Left lung (tissue), 10 donors: Measurements from ENCODE around the gene IRGQ. TPM values are rescaled to one million over a fixed set of nuclear protein-coding genes. Genes with fewer than 3 reads are reported as not detected.

ENCODE experiments used
- ATAC-seq: fragments of 200-7000 bp; cut with Tn5 transposase; one replicate; pipeline ENCODE4 v1.9.1; 2020; ENCODE audit warnings: moderate library complexity
- DNase-seq, 4 donors: peaks; one replicate each; pipeline ENCODE4 v3.0.0-alpha.2; 2013 to 2020
- H3K27ac ChIP-seq, 2 donors: fragments of 200-600 bp; sonication (generic) in 1 of 2; one replicate each; pipeline versions ENCODE4 v1.5.0 to v1.8.0; 2020 to 2021
- H3K27me3 ChIP-seq, 2 donors: fragments of 200-600 bp; sonication (generic) in 1 of 2; one replicate each; pipeline versions ENCODE4 v1.5.0 to v1.8.0; 2020 to 2021
- H3K36me3 ChIP-seq, 2 donors: fragments of 200-600 bp; sonication (generic) in 1 of 2; one replicate each; pipeline versions ENCODE4 v1.5.0 to v1.8.0; 2020 to 2021
- H3K4me1 ChIP-seq, 2 donors: fragments of 200-600 bp; one replicate each; pipeline ENCODE4 v1.8.0; 2021
- H3K4me3 ChIP-seq, 2 donors: fragments of 200-600 bp; sonication (generic) in 1 of 2; one replicate each; pipeline versions ENCODE4 v1.5.0 to v1.8.0; 2020 to 2021; ENCODE audit warnings: mild to moderate bottlenecking in 1 of 2
- H3K9me3 ChIP-seq, 2 donors: fragments of 200-600 bp; sonication (generic) in 1 of 2; one replicate each; pipeline versions ENCODE4 v1.5.0 to v1.8.0; 2020 to 2021
- CTCF ChIP-seq, 2 donors: fragments of 200-600 bp; sonication (generic) in 1 of 2; IDR thresholded peaks; one replicate each; pipeline versions ENCODE4 v1.5.0 to v1.8.0; 2021; ENCODE audit warnings: antibody characterized with exemption in 2 of 2
- intact Hi-C, 2 donors: fragments of 100-400 bp; cut with DNase I; formaldehyde crosslinking; loops; one replicate each; pipeline versions ENCODE4 v1.11.2 to v1.14.2; 2022
- polyA plus RNA-seq, 6 donors: library from polyadenylated mRNA; unstranded; fragments of 120-200 nt; gene quantifications; one replicate each; pipeline ENCODE4 v1.2.1, GENCODE V29; 2013; ENCODE audit not compliant: insufficient read length in 6 of 6
- total RNA-seq, 2 donors: library from RNA; stranded (reverse); fragmentation: NEBNext Ultra II Directional; extraction: Animal tissue kit (Norgen Biotek cat#: 25700); gene quantifications; one replicate each; pipeline ENCODE4 v1.2.1, GENCODE V29; 2021
- donor health status: DM: no; HTN: yes; CAD: no.
- donor health status: DM: no; HTN: no; CAD: no.

IRGQ gene
- total and polyA plus RNA-seq, 8 donors, result 15.1 to 27.6 (median 17.7) TPM

- no peak overlapping the region for H3K27ac ChIP-seq
- H3K4me1 ChIP-seq, result no peaks in the 10 kb centered on the region
- H3K27me3 ChIP-seq, result peaks cover 0 to 43% of the 10 kb centered on the region in 2 donors
- DNase-seq (no peak), ATAC-seq (no peak)
- no peaks in the 10 kb centered on the region for H3K9me3 ChIP-seq
- H3K36me3 ChIP-seq, result no peaks in the 10 kb centered on the region
- intact Hi-C loops, result no loop called here
- TF ChIP-seq CTCF (IDR thresholded peaks at IDR 0.05), result no peak
- H3K4me3 ChIP-seq, result no peak overlapping the region
Measured at GRCh38 chr19:43634068-43634467, 38.1 kb upstream of the IRGQ start.

DNA sequence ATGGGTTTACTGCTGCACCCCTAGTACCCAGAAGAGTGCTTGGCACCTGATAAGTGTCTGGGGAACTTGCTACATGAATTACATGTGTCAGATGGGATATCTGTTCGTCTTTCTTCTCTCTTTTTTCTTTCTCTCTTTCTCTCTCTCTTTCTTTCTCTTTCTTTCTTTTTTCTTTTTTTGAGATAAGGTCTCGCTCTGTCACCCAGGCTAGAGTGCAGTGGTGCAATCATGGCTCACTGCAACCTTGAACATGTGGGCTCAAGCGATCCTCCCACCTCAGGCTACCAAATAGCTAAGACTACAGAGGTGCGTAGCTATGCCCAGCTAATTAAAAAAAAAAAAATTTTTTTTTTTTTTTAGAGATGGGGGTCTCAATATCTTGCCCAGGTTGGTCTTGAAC is 37.6 kb upstream of the IRGQ start:
- H3K4me1 ChIP-seq, result no peaks in the 10 kb centered on the region
- TF ChIP-seq CTCF (IDR thresholded peaks at IDR 0.05), result no peak
- no peak for ATAC-seq

DNA sequence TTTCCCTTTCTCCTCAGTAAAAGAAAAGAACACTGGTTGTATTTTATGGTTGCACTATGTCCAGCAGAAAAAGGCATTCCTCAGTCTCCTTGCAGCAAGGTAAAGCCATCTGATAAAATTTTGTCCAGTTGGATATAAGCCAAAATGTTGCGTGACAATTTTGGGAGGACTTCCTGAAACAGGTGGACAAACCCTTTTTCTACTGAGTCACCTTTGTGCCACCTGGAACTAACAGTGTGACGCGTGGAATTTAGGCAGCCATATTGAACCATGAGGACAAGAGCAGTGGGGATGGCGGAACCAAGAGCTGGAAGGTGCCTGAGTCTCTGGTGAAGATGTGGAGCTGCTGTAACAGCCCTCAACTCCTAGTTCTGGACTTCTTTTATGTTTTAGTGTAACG is 35.6 kb upstream of the IRGQ start:
- H3K9me3 ChIP-seq, result no peaks in the 10 kb centered on the region
- no peak overlapping the region for H3K27ac ChIP-seq
- ATAC-seq (no peak), DNase-seq (no peak)
- H3K4me1 ChIP-seq, result no peaks in the 10 kb centered on the region
- H3K27me3 ChIP-seq, result peaks cover 0 to 35% of the 10 kb centered on the region in 2 donors
- no peak overlapping the region for H3K4me3 ChIP-seq
- TF ChIP-seq CTCF (IDR thresholded peaks at IDR 0.05), result no peak
- intact Hi-C loops, result no loop called here
- H3K36me3 ChIP-seq, result no peaks in the 10 kb centered on the region

More for the DNA sequence above, 37.6 kb upstream of the IRGQ start:
- H3K27me3 ChIP-seq, result peaks cover 0 to 38% of the 10 kb centered on the region in 2 donors
- no peak overlapping the region for H3K4me3 ChIP-seq
- no peaks in the 10 kb centered on the region for H3K9me3 ChIP-seq
- DNase-seq, result no peak
- intact Hi-C loops, result no loop called here
- no peaks in the 10 kb centered on the region for H3K36me3 ChIP-seq
- no peak overlapping the region for H3K27ac ChIP-seq

DNA sequence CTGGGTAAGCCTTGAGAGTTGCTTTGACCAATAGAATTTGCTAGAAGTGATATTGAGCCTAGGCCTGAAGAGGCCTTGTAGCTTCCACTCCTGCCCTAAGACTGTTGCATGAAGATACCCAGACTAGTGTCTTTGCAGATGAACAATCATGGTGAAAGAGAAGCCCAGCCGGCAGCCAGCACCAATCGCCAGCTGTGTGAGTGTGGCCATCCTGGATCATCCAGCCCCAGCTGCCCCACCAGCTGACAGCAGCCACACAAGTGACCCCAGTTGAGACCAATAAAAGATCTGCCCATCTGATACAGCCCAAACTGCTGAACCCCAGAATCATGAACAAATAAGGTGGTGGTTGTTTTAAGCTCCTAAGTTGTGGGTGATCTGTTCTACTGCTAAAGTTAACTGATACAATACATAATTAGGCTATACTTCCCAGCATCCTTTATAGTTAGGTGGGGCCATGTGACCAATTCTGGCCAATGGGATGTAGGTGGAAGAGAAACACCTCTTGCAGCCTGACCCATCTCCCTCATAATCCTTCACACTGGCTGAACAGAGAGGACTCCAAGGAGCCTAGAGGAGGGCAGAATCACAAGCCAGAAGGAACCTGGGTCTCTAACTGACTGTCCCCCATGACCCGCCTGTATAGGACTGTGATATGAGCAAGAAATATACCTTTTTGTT is 32.9 kb upstream of the IRGQ start:
- H3K4me1 ChIP-seq, result no peaks in the 10 kb centered on the region
- no peak for ATAC-seq
- intact Hi-C loops, result no loop called here
- H3K4me3 ChIP-seq, result no peak overlapping the region
- H3K9me3 ChIP-seq, result no peaks in the 10 kb centered on the region
- no peak for DNase-seq
- no peak for TF ChIP-seq CTCF (IDR thresholded peaks at IDR 0.05)
- H3K27ac ChIP-seq, result no peak overlapping the region
- no peaks in the 10 kb centered on the region for H3K36me3 ChIP-seq
- peaks cover 0 to 25% of the 10 kb centered on the region in 2 donors for H3K27me3 ChIP-seq

DNA sequence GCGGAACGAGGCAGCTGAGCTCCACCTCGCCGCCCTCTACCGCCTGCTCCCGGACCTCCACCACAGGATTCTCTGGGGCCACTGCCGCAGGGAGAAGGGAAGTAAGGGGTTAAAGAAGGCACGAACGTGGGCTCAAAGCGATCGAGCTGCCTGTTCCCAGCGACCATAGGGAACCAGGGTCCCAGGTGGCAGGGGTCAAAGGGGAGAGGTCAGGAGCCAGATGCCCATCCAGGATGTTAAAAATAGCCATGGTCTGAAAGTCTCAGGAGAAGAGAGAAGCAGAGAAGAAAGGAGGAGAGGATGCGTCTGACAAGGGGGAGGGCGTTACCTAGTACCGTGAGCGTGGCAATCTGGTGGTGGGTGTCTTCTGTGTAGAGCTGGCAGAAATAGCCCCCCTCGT is 30.9 kb upstream of the IRGQ start:
- no peak for DNase-seq
- Histone ChIP-seq H3K36me3 (no peaks in the 10 kb centered on the region), H3K9me3 (no peaks in the 10 kb centered on the region), H3K27ac (no peak overlapping the region), H3K27me3 (peaks cover 0 to 23% of the 10 kb centered on the region in 2 donors), H3K4me1 (no peaks in the 10 kb centered on the region), H3K4me3 (no peak overlapping the region)
- no peak for TF ChIP-seq CTCF (IDR thresholded peaks at IDR 0.05)
- no peak for ATAC-seq
- intact Hi-C loops, result no loop called here
